ENCODE results near the gene MYH9.

Gene MYH9

GRCh38 chr22:36385491-36386350, 2.0 kb downstream of the MYH9 start:
- DNase-seq, result no peak

DNA sequence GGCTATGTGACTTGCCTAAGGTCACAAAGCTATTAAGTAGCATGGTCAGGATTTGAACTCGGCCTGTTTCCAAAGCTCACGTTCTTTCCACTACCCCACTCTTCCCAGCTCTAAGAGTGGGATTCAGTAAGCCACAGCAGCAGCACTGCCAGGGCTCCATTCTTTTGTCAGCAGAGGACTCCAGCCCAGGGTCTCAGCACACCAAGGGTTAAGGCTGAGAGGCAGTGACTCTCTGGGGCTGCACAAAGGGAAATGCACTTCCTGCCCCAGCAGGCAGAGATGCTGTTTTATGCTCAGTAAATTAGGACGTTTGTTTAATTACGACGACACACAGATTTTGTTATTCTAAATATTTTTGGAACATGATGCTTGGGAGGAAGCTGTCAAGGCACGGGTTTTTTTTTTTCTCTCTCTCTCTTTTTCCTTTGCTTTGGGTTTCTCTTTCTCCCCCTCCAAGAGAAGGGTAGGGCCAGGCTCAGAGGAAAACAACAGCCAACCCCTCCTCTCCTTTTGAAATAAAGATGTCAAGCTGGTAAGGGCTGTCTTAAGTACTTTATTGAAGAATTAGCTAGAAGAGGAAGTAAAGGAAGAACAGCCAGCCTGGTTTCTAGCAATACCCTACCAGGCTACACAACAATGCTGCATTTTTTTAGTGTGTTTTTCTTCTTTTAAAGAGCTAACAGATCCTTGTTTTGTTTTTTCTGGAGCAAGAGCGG, 2.8 kb downstream of the MYH9 start:
- no peak for DNase-seq

GRCh38 chr22:36383110-36383581, 4.6 kb downstream of the MYH9 start:
- DNase-seq, result no peak

- no peak for DNase-seq
Observed at GRCh38 chr22:36381513-36382128, 6.1 kb downstream of the MYH9 start.

DNA sequence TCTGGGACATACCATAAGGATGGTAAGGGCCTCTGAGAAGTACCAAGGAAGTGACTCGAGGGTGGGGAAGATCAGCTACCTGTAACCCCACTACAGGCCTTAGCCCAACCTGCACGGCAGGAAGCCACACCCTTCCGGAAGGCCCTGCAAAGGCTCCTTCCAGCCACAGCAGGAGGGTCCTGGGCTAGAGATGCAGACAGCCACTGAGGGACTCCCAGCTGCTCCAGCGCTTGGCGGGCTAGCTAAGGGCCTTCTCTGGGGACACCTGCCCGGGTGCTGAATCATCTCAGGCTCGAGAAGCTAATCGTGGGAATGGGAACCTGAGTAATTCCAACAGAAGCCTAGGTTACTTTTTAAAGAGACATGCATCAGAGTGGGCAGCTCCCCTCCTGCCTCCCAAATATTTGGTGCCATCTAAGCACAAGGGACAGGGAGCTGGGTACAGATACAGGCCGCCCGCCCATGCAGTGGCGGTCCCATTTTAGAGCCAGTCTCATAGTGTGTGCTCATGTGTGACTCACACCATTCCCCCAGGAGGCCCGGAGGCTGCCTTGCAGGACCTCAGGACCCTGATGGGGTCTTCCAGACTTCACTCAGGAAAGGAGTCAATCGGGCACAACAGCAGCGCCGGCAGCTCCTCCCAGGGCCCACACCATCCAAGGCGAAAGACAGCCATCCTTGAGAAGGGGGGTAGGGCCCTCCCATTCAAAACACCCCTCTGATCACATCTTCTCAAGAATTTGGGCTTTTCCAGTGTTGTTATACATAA, 8.0 kb downstream of the MYH9 start:
- no peak for DNase-seq

- DNase-seq, result no peak
Observed at GRCh38 chr22:36378869-36379217, 8.9 kb downstream of the MYH9 start.

GRCh38 chr22:36378080-36378868, 9.5 kb downstream of the MYH9 start:
- no peak for DNase-seq

DNA sequence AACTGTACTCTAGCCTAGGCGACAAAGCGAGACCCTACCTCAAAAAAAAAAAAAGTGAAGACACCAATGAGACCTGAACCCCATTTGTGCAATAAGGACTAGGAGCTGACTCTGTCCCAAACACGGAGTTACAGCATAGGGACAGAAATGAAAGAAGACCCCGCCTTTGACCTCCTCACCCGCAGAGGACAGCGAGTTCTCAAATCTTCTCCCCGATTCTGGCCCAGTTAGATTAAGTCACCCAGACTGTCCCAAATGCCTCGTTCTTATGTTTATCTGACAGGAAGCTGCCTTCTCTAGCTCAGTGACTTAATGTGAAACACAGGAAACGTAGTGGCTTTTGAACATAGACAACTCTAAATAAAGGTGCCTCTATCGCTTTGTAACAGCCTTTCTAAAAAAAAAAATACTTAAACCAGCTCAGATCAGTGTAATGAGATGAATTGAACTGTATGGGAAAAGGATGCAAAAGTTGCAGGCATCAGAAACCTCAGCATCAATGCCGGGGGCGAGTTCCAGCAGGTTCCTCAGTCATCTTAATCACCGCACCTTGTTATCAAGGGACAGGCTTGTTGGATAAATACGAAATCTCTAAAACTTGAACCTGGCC, 10.6 kb downstream of the MYH9 start:
- DNase-seq, result no peak

DNA sequence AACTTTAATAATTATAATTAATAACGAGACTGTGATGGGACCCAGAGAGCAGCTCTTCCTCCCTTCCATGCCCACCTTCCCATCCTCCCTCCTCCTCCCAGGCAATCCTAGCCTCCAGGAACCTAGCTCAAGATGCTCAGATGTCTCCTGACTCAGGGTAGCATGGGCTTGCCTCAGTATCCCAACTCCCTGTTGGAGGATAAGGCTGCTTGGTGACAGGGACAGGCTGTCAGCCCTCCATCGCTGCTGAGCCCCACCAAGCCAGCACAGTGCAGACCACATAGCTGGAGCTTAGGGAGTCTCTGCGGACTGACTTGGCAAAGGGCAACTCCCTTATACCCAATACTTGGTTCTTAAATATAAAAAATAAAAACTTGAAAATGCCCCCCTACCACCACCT, 11.5 kb downstream of the MYH9 start:
- no peak for DNase-seq

- DNase-seq, result no peak
Observed at GRCh38 chr22:36375071-36375980, 12.4 kb downstream of the MYH9 start.

DNA sequence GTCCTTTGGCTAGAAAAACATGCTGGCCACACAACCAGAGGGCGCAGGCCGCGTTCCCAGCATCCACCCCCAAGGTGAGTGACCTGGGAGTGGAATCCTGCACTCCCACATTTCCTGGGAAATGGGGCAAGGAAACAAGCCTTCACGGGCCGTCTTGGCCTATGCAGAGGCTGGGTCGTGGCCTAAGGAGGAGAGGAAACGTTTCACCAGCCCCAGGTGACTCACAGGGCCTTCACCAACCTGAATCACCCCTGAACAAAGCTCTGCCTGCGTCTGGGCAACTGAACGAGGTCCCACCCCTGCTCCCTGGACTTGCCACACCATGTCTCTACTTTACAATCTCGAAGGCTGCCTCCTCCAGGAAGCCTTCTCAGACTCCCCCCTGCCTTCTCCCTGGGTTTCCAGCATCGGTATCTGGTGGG, 13.2 kb downstream of the MYH9 start:
- DNase-seq, result no peak

GRCh38 chr22:36373258-36373579, 14.5 kb downstream of the MYH9 start:
- no peak for DNase-seq

DNA sequence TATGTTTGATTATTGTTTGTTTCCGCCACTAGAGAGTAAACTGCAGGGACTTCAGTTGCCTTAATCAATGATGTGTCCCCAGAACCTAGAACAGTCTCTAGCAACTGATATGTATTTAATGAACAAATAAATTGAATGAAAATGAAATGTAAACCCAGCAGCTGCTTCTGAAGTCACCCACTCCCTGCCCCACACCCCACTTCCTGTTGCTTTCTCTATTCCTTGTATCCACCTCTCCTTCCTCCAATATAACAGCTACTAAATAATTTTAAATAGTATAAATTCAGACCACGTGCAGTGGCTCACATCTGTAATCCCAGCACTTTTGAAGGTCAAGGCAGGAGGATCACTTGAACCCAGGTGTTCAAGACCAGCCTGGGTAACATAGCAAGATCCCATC, 15.8 kb downstream of the MYH9 start:
- no peak for DNase-seq

GRCh38 chr22:36369922-36370791, 17.6 kb downstream of the MYH9 start:
- no peak for DNase-seq

- DNase-seq, result no peak
Observed at GRCh38 chr22:36369004-36369921, 18.5 kb downstream of the MYH9 start.

- no peak for DNase-seq
Observed at GRCh38 chr22:36368359-36368983, 19.3 kb downstream of the MYH9 start.

GRCh38 chr22:36367479-36367878, 20.3 kb downstream of the MYH9 start:
- DNase-seq, result no peak

DNA sequence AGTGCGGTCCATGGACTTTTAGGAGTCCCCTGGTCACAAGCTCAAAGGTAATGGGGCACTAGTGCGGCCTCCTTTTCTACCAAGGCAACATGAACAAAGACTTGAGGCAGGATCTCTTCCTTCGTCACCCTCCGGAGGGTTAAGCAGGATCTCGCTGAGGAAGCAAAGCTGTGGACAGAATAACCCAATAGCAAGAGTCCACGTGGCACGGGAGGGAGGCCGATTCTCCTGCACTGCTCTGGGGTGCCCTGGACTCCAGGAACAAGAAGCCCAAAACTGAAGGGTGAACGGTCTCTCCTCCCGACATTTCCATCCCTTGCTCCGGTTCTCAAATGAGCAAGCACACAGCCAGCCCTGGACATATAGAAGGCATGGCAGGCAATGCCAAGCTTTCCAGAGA, 20.7 kb downstream of the MYH9 start:
- DNase-seq, result no peak

All from right hindlimb (tissue), 1 donor.